IMR-90 (cell line): ENCODE results near the gene TEX14. TPM values are rescaled to one million over a fixed set of nuclear protein-coding genes. Genes with fewer than 3 reads are reported as not detected.

Experiments
- ATAC-seq: fragments of 200-7000 bp; cut with Tn5 transposase; 2 replicates; pipeline ENCODE4 v1.9.1; 2020; ENCODE audit warnings: low read depth, mild to moderate bottlenecking, moderate library complexity
- BruUV-seq: library from RNA; stranded (reverse); fragments of 400-500 nt; replicated peaks from 2 replicates; lab custom pipeline; 2021; lab: Mats Ljungman, UMichigan
- CTCF ChIA-PET: fragments of 300-600 bp; formaldehyde crosslinking; extraction: SDS; loops from one replicate; lab custom pipeline; 2021; ENCODE audit warnings: antibody characterized with exemption; lab: Yijun Ruan, JAX
- POLR2A ChIA-PET: fragments of 300-600 bp; sonication (Branson Sonifier 250); formaldehyde crosslinking; loops from one replicate; lab custom pipeline; 2022; ENCODE audit warnings: antibody characterized with exemption; ENCODE audit not compliant: unreplicated experiment; lab: Charles Lee
- DNase-seq: peaks from one replicate; pipeline ENCODE4 v3.0.0; 2013
- H2AFZ ChIP-seq: replicated peaks from 2 replicates; pipeline ENCODE3; 2013; ENCODE audit warnings: low read length, mild to moderate bottlenecking; ENCODE audit not compliant: poor library complexity
- H2AK5ac ChIP-seq: 2 replicates; pipeline ENCODE4 v1.6.1; 2013; ENCODE audit warnings: low read depth, low read length, inconsistent platforms
- H2AK9ac ChIP-seq: replicated peaks from 2 replicates; pipeline ENCODE3; 2013; ENCODE audit warnings: mild to moderate bottlenecking, low read depth, low read length, moderate library complexity; ENCODE audit not compliant: poor library complexity
- H2BK120ac ChIP-seq: 2 replicates; pipeline ENCODE4 v1.6.1; 2013; ENCODE audit warnings: low read depth, low read length, inconsistent platforms
- H2BK15ac ChIP-seq: 3 replicates; pipeline ENCODE4 v1.6.1; 2013; ENCODE audit warnings: low read depth, low read length, inconsistent platforms
- H2BK20ac ChIP-seq: 2 replicates; pipeline ENCODE4 v1.6.1; 2013; ENCODE audit warnings: low read depth, mild to moderate bottlenecking, inconsistent platforms, low read length, moderate library complexity
- H2BK5ac ChIP-seq: 2 replicates; pipeline ENCODE4 v1.6.1; 2013; ENCODE audit warnings: mild to moderate bottlenecking, low read depth, low read length, inconsistent platforms; ENCODE audit not compliant: poor library complexity, severe bottlenecking
- H3K14ac ChIP-seq: replicated peaks from 2 replicates; pipeline ENCODE4 v1.6.1; 2013; ENCODE audit warnings: low read depth, low read length, inconsistent platforms
- H3K18ac ChIP-seq: 2 replicates; pipeline ENCODE4 v1.6.1; 2013; ENCODE audit warnings: low read depth, low read length, control low read depth
- H3K23ac ChIP-seq: 2 replicates; pipeline ENCODE4 v1.6.1; 2013; ENCODE audit warnings: low read depth, low read length, inconsistent platforms
- H3K27ac ChIP-seq: 2 replicates; pipeline ENCODE4 v1.5.1; 2013; ENCODE audit warnings: mild to moderate bottlenecking, control low read depth, low read length; ENCODE audit not compliant: insufficient read depth
- H3K27me3 ChIP-seq: 2 replicates; pipeline ENCODE4 v1.6.1; 2013; ENCODE audit warnings: low read length; ENCODE audit not compliant: control insufficient read depth, insufficient read depth
- H3K36me3 ChIP-seq: 2 replicates; pipeline ENCODE4 v1.6.1; 2013; ENCODE audit warnings: low read length, mixed read lengths; ENCODE audit not compliant: control insufficient read depth, insufficient read depth
- H3K4ac ChIP-seq: 2 replicates; pipeline ENCODE4 v1.6.1; 2013; ENCODE audit warnings: low read depth, low read length, inconsistent platforms
- H3K4me1 ChIP-seq: 2 replicates; pipeline ENCODE4 v1.6.1; 2013; ENCODE audit warnings: low read length, mixed read lengths; ENCODE audit not compliant: control insufficient read depth, insufficient read depth
- H3K4me2 ChIP-seq: 2 replicates; pipeline ENCODE4 v1.6.1; 2013; ENCODE audit warnings: low read depth, mild to moderate bottlenecking, control low read depth, low read length, moderate library complexity
- H3K4me3 ChIP-seq: 2 replicates; pipeline ENCODE4 v1.5.1; 2013; ENCODE audit warnings: low read depth, mild to moderate bottlenecking, control low read depth, low read length, moderate library complexity; ENCODE audit not compliant: insufficient read depth
- H3K56ac ChIP-seq: 2 replicates; pipeline ENCODE4 v1.6.1; 2013; ENCODE audit warnings: low read length, inconsistent platforms; ENCODE audit not compliant: insufficient read depth; ENCODE audit errors: extremely low read depth
- H3K79me1 ChIP-seq, 2 experiments: 2 replicates each; pipeline ENCODE4 v1.6.1; 2013; ENCODE audit warnings: low read length in 2 of 2, inconsistent platforms in 1 of 2, low read depth in 1 of 2
- H3K9ac ChIP-seq: 2 replicates; pipeline ENCODE4 v1.6.1; 2013; ENCODE audit warnings: low read depth, low read length, control low read depth
- H3K9me1 ChIP-seq: 2 replicates; pipeline ENCODE4 v1.6.1; 2013; ENCODE audit warnings: low read length, inconsistent platforms; ENCODE audit not compliant: insufficient read depth
- H3K9me3 ChIP-seq: 2 replicates; pipeline ENCODE4 v1.6.1; 2013; ENCODE audit warnings: low read length; ENCODE audit not compliant: control insufficient read depth, insufficient read depth
- H4K20me1 ChIP-seq: 2 replicates; pipeline ENCODE4 v1.6.1; 2013; ENCODE audit warnings: low read length, inconsistent platforms; ENCODE audit not compliant: insufficient read depth
- H4K5ac ChIP-seq: 2 replicates; pipeline ENCODE4 v1.6.1; 2013; ENCODE audit warnings: mild to moderate bottlenecking, low read depth, low read length, control low read depth
- H4K8ac ChIP-seq, 2 experiments: 2 replicates each; pipeline ENCODE4 v1.6.1; 2013; ENCODE audit warnings: low read depth in 2 of 2, low read length in 2 of 2, control low read depth in 1 of 2, inconsistent platforms in 1 of 2
- H4K91ac ChIP-seq: 2 replicates; pipeline ENCODE4 v1.6.1; 2013; ENCODE audit warnings: low read depth, low read length, inconsistent platforms; ENCODE audit not compliant: insufficient read depth
- BHLHE40 ChIP-seq: fragments of 150-350 bp; IDR thresholded peaks from 2 replicates; pipeline ENCODE4 v1.6.1; 2016; ENCODE audit warnings: mild to moderate bottlenecking, low read depth, low read length
- CEBPB ChIP-seq: IDR thresholded peaks from 2 replicates; pipeline ENCODE4 v1.6.1; 2012; ENCODE audit warnings: low read depth, low read length, improper control_type of control experiment
- CHD1 ChIP-seq: IDR thresholded peaks from 2 replicates; pipeline ENCODE4 v1.6.1; 2012; ENCODE audit warnings: low read depth, low read length, improper control_type of control experiment
- CTCF ChIP-seq: conservative IDR thresholded peaks from 2 replicates; pipeline ENCODE4 v1.5.1; 2012; ENCODE audit warnings: mild to moderate bottlenecking, low read depth, low read length, improper control_type of control experiment
- ELK1 ChIP-seq: fragments of 150-350 bp; IDR thresholded peaks from 2 replicates; pipeline ENCODE4 v1.6.1; 2016; ENCODE audit warnings: low read depth, mild to moderate bottlenecking, low read length, moderate library complexity, borderline replicate concordance
- FOS ChIP-seq: fragments of 150-350 bp; IDR thresholded peaks from 2 replicates; pipeline ENCODE4 v1.6.1; 2016; ENCODE audit warnings: low read depth, low read length
- MAFK ChIP-seq: IDR thresholded peaks from 2 replicates; pipeline ENCODE4 v1.6.1; 2012; ENCODE audit warnings: low read depth, low read length, improper control_type of control experiment
- MAZ ChIP-seq: IDR thresholded peaks from 2 replicates; pipeline ENCODE4 v1.6.1; 2012; ENCODE audit warnings: low read depth, mild to moderate bottlenecking, low read length, improper control_type of control experiment, moderate library complexity, borderline replicate concordance
- MXI1 ChIP-seq: IDR thresholded peaks from 2 replicates; pipeline ENCODE4 v1.6.1; 2012; ENCODE audit warnings: low read depth, mild to moderate bottlenecking, low read length, moderate library complexity, borderline replicate concordance
- NFE2L2 ChIP-seq: fragments of 150-350 bp; IDR thresholded peaks from 2 replicates; pipeline ENCODE4 v1.6.1; 2016; ENCODE audit warnings: low read depth, mild to moderate bottlenecking, low read length
- POLR2A ChIP-seq: IDR thresholded peaks from 2 replicates; pipeline ENCODE4 v1.6.1; 2012; ENCODE audit warnings: mild to moderate bottlenecking, low read depth, low read length
- RAD21 ChIP-seq: IDR thresholded peaks from 2 replicates; pipeline ENCODE4 v1.6.1; 2012; ENCODE audit warnings: low read length, improper control_type of control experiment
- RCOR1 ChIP-seq: IDR thresholded peaks from 2 replicates; pipeline ENCODE4 v1.6.1; 2012; ENCODE audit warnings: mild to moderate bottlenecking, low read length, improper control_type of control experiment; ENCODE audit not compliant: insufficient replicate concordance
- RFX5 ChIP-seq: IDR thresholded peaks from 2 replicates; pipeline ENCODE4 v1.8.0; 2012; ENCODE audit warnings: low read depth, mild to moderate bottlenecking, low read length, moderate library complexity
- SMC3 ChIP-seq: fragments of 150-350 bp; IDR thresholded peaks from 2 replicates; pipeline ENCODE4 v1.6.1; 2016; ENCODE audit warnings: low read depth, mild to moderate bottlenecking, antibody characterized with exemption, low read length, moderate library complexity
- USF2 ChIP-seq: fragments of 150-350 bp; IDR thresholded peaks from 2 replicates; pipeline ENCODE4 v1.6.1; 2017; ENCODE audit warnings: mild to moderate bottlenecking, antibody characterized with exemption, low read length, low read depth
- WGBS, 2 experiments: methylation state at CpG; one replicate each; pipeline versions ENCODE4 v1.1.5 to v1.1.7; 2013; ENCODE audit warnings: missing lambda C conversion rate in 2 of 2; ENCODE audit not compliant: insufficient read length in 1 of 2; ENCODE audit errors: extremely low coverage in 2 of 2; 5-methylcytosine and 5-hydroxymethylcytosine counted together
- dilution Hi-C: fragments of 300-500 bp; cut with HindIII; formaldehyde crosslinking; loops from one replicate; pipeline ENCODE4 v1.14.3; 2018; ENCODE audit warnings: low sequenced_read_pairs; ENCODE audit not compliant: unreplicated experiment
- in situ Hi-C: fragments of 300-500 bp; cut with MboI; formaldehyde crosslinking; loops from 3 replicates; pipeline ENCODE4 v1.14.3; 2019; ENCODE audit warnings: low sequenced_read_pairs, inconsistent platforms, mixed read lengths
- intact Hi-C: fragments of 100-400 bp; cut with micrococcal nuclease; formaldehyde crosslinking; loops from 2 replicates; pipeline ENCODE4 v1.10.0; 2022
- polyA plus RNA-seq, 3 experiments: library from polyadenylated mRNA; depleted of rRNA; stranded (reverse); fragments of >200 nt; gene quantifications; 2 replicates each; pipeline ENCODE4 v1.2.3, GENCODE V29; 2012; ENCODE audit warnings: low replicate concordance in 1 of 3
- total RNA-seq: library from RNA; depleted of rRNA; stranded (reverse); fragments of >200 nt; gene quantifications from 2 replicates; pipeline ENCODE4 v1.2.3, GENCODE V29; 2012

The TEX14 gene
- total and polyA plus RNA-seq, 2 of the 4 experiments (the other 2 are of a cell fraction) = not detected

- H4K8ac ChIP-seq = no peak overlapping the region
- WGBS, 2 experiments = no CpG with 5 or more reads among the region's 4 CpGs
- H3K23ac ChIP-seq = no peak overlapping the region
- CTCF ChIA-PET = no interaction called here
- no peak overlapping the region for H3K56ac ChIP-seq
- H3K9ac ChIP-seq = no peak overlapping the region
- POLR2A ChIA-PET = no interaction called here
- ATAC-seq = no peak
- H3K4me3 ChIP-seq = no peak overlapping the region
- H3K9me3 ChIP-seq = no peaks in the 10 kb centered on the region; the same call in 1 of the 2 replicates
- H2BK15ac ChIP-seq = no peak overlapping the region
- no peak overlapping the region for H2BK120ac ChIP-seq
- H4K91ac ChIP-seq = no peak overlapping the region
- no peaks in the 10 kb centered on the region for H3K4me1 ChIP-seq
- no peak overlapping the region for H4K5ac ChIP-seq
- H3K18ac ChIP-seq = no peak overlapping the region
- H2AFZ ChIP-seq = no peak overlapping the region
- TF ChIP-seq RFX5 = no peak
- TF ChIP-seq MXI1 = no peak
- no peak for TF ChIP-seq NFE2L2
- no peak for TF ChIP-seq MAFK
- TF ChIP-seq BHLHE40 = no peak
- no peak for TF ChIP-seq MAZ
- TF ChIP-seq CEBPB = no peak
- TF ChIP-seq ELK1 = no peak
- TF ChIP-seq SMC3 = no peak
- no peak for TF ChIP-seq POLR2A
- no peak for TF ChIP-seq USF2
- no peak for TF ChIP-seq CTCF
- TF ChIP-seq RCOR1 = no peak
- TF ChIP-seq FOS = no peak
- TF ChIP-seq RAD21 = no peak
- TF ChIP-seq CHD1 = no peak
- dilution Hi-C loops = no loop called here
- H3K27ac ChIP-seq = no peak overlapping the region
- DNase-seq = no peak
- no peaks in the 10 kb centered on the region for H4K20me1 ChIP-seq
- H3K79me1 ChIP-seq = peaks cover 0 to under 1% of the 10 kb centered on the region in 2 experiments; a peak in 2 of 4 replicates
- no peak overlapping the region for H2AK5ac ChIP-seq
- no peak overlapping the region for H3K14ac ChIP-seq
- no peaks in the 10 kb centered on the region for H3K9me1 ChIP-seq
- in situ Hi-C loops = no loop called here
- no peak overlapping the region for H2BK20ac ChIP-seq
- H3K27me3 ChIP-seq = no peaks in the 10 kb centered on the region; the same call in 1 of the 2 replicates
- BruUV-seq = no TSS peak
- H3K4ac ChIP-seq = no peak overlapping the region
- no peak overlapping the region for H2BK5ac ChIP-seq
- no peaks in the 10 kb centered on the region for H3K36me3 ChIP-seq
- H3K4me2 ChIP-seq = no peak overlapping the region
- H2AK9ac ChIP-seq = no peak overlapping the region
- intact Hi-C loops = no loop called here
Observed at GRCh38 chr17:58686980-58687379, 4.9 kb downstream of the TEX14 start.
